Measurements from ENCODE around the gene SLC7A5.

The SLC7A5 gene

DNA sequence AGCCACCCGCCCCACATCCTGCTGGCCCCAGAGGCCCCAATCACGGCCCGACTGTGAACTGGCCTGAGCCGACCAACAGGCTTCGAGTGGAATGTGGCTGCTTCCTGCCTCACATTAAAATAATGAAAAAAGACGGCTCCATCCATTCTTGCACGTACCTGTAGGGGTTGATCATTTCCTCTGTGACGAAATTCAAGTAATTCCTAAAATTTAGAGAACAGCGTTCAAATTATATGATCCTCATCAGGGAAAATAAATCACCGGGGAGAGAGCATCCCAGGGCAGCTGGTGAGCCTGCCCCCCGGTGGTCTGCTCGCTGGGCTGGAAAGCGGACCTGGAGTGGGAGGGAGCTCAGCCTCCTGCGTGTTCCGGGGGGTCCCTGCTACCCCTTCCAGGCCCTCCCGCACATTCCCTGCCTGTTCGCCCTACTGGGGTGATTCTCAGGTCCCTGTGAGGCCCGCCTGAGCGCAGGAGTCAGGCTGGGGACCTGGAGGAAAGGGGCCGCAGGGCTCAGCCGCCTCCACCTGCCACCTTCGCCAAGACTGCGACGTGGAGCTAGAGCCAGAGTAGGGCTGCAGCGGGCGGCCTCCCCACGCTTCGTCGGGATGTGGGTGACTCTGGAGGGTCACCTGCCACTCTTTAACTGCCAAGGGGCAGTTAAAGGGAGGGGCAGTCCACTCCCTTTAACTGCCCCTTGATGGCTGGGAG is 28.9 kb downstream of the SLC7A5 start:
- ATAC-seq (ENCODE audit: low read depth) (no peak), DNase-seq (ENCODE audit: low spot score) (no peak)
- TF ChIP-seq, protein P1, sequence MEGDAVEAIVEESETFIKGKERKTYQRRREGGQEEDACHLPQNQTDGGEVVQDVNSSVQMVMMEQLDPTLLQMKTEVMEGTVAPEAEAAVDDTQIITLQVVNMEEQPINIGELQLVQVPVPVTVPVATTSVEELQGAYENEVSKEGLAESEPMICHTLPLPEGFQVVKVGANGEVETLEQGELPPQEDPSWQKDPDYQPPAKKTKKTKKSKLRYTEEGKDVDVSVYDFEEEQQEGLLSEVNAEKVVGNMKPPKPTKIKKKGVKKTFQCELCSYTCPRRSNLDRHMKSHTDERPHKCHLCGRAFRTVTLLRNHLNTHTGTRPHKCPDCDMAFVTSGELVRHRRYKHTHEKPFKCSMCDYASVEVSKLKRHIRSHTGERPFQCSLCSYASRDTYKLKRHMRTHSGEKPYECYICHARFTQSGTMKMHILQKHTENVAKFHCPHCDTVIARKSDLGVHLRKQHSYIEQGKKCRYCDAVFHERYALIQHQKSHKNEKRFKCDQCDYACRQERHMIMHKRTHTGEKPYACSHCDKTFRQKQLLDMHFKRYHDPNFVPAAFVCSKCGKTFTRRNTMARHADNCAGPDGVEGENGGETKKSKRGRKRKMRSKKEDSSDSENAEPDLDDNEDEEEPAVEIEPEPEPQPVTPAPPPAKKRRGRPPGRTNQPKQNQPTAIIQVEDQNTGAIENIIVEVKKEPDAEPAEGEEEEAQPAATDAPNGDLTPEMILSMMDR (IDR thresholded peaks at IDR 0.05; ENCODE audit: poor library complexity, severe bottlenecking) = no peak
- Histone ChIP-seq H3K27ac (ENCODE audit: poor library complexity, severe bottlenecking) (peak overlapping the region; percentile 65), H3K36me3 (ENCODE audit: low read depth) (peaks cover 98% of the 10 kb centered on the region), H3K4me1 (ENCODE audit: insufficient read depth, poor library complexity, severe bottlenecking) (peaks cover 27% of the 10 kb centered on the region), H3K9me3 (ENCODE audit: severe bottlenecking) (no peaks in the 10 kb centered on the region), H3K27me3 (ENCODE audit: insufficient read depth, poor library complexity, severe bottlenecking) (no peaks in the 10 kb centered on the region), H3K4me3 (ENCODE audit: severe bottlenecking) (no peak overlapping the region)

DNA sequence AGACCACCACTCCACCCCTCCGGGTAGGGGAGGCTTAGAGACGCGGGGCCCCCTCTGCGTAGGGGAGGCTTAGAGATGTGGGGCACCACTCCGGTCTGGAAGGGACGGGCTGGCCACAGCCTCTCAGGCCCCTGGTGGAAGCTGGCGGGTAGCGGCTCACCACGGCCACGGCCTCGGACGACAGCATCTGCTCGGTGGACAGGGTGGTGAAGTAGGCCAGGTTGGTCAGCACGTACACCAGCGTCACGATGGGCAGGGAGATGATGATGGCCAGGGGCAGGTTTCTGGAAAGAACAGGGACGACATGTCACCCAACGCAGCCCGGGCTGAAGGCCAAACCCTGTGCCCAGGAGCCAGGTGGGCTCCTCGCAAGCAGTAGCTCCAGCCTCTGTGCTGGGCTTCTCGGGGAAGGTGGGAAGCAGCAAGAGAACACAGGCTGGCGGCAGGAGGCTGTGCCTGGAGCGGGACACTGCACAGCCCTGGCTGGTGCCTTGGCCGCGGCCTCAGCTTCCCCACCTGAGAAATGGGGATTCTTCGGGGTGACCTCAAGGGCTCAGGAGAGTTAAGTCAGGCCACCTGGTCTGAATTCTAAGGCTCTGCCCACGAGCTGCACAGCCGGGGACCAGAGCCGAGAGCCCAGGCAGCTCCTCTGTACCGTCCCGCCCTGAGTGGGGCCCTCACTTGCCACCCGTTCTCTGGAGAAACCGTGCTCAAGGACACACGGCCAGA is 29.6 kb downstream of the SLC7A5 start:
- DNase-seq (ENCODE audit: low spot score) = no peak
- peak overlapping the region; percentile 65 for H3K27ac ChIP-seq (ENCODE audit: poor library complexity, severe bottlenecking)
- no peak for ATAC-seq (ENCODE audit: low read depth)
- H3K9me3 ChIP-seq (ENCODE audit: severe bottlenecking) = no peaks in the 10 kb centered on the region
- H3K4me3 ChIP-seq (ENCODE audit: severe bottlenecking) = no peak overlapping the region
- TF ChIP-seq, protein P1 (IDR thresholded peaks at IDR 0.05; ENCODE audit: poor library complexity, severe bottlenecking) = no peak
- peaks cover 100% of the 10 kb centered on the region for H3K36me3 ChIP-seq (ENCODE audit: low read depth)
- peaks cover 23% of the 10 kb centered on the region for H3K4me1 ChIP-seq (ENCODE audit: insufficient read depth, poor library complexity, severe bottlenecking)
- no peaks in the 10 kb centered on the region for H3K27me3 ChIP-seq (ENCODE audit: insufficient read depth, poor library complexity, severe bottlenecking)

DNA sequence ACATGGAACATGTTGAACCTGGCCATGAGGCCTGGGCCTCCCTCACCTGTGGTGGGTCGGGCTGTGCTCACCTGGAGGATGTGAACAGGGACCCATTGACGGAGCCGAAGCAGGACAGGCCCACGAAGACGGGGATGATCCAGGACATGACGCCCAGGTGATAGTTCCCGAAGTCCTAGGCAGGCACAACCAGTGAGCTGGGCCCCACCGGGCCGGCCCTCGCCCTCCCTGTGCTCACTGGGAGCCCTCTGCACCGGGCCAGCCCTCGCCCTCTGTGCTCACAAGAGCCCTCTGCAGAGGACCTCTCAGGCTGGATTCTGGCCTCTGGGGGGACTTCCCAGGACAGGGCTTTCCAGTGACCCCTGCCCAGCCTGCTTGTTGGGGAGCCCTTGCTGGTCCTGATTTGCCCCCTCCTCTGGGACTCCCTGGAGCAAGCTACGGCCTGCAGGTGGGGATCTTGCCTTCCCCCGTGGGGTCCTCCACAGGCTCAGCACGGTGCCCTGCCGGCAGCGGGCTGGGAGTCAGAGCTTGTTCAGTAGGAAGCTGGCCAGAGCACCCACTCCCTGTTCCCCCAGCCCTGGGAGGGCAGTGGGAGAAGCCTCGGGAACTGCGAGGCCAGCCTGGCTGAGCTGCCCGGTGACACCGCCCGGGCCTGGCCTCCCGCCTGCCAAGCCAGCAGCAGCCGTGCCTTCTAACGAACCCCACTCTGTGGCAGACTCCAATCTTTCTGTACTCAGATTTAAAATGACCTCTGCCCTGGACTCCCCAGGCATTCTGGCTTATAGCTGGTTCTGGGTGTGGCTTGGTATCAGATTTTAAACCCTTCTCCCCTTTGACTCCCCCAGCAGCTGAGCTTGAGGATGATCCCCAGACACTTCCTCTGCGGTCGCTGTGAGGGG is 30.4 kb downstream of the SLC7A5 start:
- H3K4me1 ChIP-seq (ENCODE audit: insufficient read depth, poor library complexity, severe bottlenecking) = peaks cover 18% of the 10 kb centered on the region
- no peak overlapping the region for H3K4me3 ChIP-seq (ENCODE audit: severe bottlenecking)
- no peaks in the 10 kb centered on the region for H3K27me3 ChIP-seq (ENCODE audit: insufficient read depth, poor library complexity, severe bottlenecking)
- ATAC-seq (ENCODE audit: low read depth) (no peak), DNase-seq (ENCODE audit: low spot score) (no peak)
- H3K27ac ChIP-seq (ENCODE audit: poor library complexity, severe bottlenecking) = peak overlapping the region; percentile 65
- TF ChIP-seq, protein P1 (IDR thresholded peaks at IDR 0.05; ENCODE audit: poor library complexity, severe bottlenecking) = no peak
- no peaks in the 10 kb centered on the region for H3K9me3 ChIP-seq (ENCODE audit: severe bottlenecking)
- H3K36me3 ChIP-seq (ENCODE audit: low read depth) = peaks cover 100% of the 10 kb centered on the region

DNA sequence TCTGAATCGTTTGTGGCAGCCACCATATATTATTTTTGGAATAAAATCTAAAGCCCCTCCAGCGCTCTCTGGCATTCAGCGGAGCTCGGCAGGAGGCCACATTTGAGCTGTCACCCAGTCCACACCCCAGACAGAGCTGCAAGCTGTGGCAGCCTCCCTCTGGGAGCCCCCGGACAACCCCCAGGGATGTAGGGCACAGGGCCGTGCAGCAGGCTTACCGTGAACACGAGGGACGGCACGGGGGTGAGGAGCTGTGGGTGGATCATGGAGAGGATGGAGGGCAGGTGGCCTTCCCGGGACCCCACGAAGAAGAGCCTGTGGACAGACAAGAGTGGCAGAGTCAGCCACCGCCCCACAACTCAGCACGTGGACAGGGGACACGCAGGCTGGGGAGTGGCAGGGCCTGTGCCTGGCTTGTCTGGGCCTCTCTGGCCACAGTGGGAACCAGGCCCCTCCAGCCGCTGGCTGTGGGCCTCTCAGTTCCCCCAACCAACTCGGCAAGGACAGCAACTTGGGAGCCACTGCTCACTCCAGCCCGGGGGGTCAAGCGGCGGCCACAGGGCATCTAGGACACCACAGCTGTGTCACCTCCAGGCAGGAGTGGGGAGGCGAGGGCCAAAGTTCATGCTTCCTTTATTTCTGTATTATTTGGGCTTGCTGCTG is 31.5 kb downstream of the SLC7A5 start:
- Histone ChIP-seq H3K27me3 (ENCODE audit: insufficient read depth, poor library complexity, severe bottlenecking) (no peaks in the 10 kb centered on the region), H3K9me3 (ENCODE audit: severe bottlenecking) (no peaks in the 10 kb centered on the region), H3K4me3 (ENCODE audit: severe bottlenecking) (no peak overlapping the region), H3K27ac (ENCODE audit: poor library complexity, severe bottlenecking) (peak overlapping the region; percentile 65), H3K4me1 (ENCODE audit: insufficient read depth, poor library complexity, severe bottlenecking) (peaks cover 14% of the 10 kb centered on the region), H3K36me3 (ENCODE audit: low read depth) (peaks cover 100% of the 10 kb centered on the region)
- DNase-seq (ENCODE audit: low spot score) (no peak), ATAC-seq (ENCODE audit: low read depth) (no peak)
- TF ChIP-seq, protein P1 (IDR thresholded peaks at IDR 0.05; ENCODE audit: poor library complexity, severe bottlenecking) = no peak
